Measurements from ENCODE around the gene CCDC9B.

The CCDC9B gene

DNA sequence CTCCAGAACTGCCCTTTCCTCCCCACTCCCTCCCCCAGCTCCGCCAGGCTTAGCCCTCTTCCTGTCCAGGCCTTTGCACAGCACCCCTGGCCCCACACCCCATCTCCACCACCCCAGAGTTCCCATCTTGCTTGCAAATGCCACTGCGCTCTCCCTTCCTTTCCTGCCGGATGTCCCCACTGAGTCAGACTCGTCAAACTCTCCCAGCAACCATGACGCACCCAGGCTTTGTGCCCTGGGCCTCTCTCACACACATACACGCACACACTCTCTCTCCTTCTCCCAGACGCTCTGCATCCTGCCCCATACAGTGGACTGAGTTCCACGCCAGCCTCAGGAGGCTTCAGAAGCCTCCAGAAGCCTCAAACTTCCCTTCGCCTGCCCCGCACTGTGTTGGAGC, 2.8 kb upstream of the CCDC9B start:
- TF ChIP-seq, protein P1, sequence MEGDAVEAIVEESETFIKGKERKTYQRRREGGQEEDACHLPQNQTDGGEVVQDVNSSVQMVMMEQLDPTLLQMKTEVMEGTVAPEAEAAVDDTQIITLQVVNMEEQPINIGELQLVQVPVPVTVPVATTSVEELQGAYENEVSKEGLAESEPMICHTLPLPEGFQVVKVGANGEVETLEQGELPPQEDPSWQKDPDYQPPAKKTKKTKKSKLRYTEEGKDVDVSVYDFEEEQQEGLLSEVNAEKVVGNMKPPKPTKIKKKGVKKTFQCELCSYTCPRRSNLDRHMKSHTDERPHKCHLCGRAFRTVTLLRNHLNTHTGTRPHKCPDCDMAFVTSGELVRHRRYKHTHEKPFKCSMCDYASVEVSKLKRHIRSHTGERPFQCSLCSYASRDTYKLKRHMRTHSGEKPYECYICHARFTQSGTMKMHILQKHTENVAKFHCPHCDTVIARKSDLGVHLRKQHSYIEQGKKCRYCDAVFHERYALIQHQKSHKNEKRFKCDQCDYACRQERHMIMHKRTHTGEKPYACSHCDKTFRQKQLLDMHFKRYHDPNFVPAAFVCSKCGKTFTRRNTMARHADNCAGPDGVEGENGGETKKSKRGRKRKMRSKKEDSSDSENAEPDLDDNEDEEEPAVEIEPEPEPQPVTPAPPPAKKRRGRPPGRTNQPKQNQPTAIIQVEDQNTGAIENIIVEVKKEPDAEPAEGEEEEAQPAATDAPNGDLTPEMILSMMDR (IDR thresholded peaks at IDR 0.05): no peak
- H3K36me3 ChIP-seq (ENCODE audit: control insufficient read depth, insufficient read depth, low read length): no peaks in the 10 kb centered on the region
- H2AFZ ChIP-seq: no peak overlapping the region
- H3K27ac ChIP-seq: peak overlapping the region; percentile 11
- H3K9ac ChIP-seq: no peak overlapping the region
- no peaks in the 10 kb centered on the region for H3K9me3 ChIP-seq (ENCODE audit: control insufficient read depth, low read length)
- H3K27me3 ChIP-seq (ENCODE audit: control insufficient read depth, insufficient read depth, low read length): no peaks in the 10 kb centered on the region
- H3K4me1 ChIP-seq: peaks cover 19% of the 10 kb centered on the region
- H3K4me3 ChIP-seq (ENCODE audit: low read depth, low read length): no peak overlapping the region
- H3K79me2 ChIP-seq: peaks cover 10% of the 10 kb centered on the region
- H3K4me2 ChIP-seq (ENCODE audit: low read length): no peak overlapping the region

DNA sequence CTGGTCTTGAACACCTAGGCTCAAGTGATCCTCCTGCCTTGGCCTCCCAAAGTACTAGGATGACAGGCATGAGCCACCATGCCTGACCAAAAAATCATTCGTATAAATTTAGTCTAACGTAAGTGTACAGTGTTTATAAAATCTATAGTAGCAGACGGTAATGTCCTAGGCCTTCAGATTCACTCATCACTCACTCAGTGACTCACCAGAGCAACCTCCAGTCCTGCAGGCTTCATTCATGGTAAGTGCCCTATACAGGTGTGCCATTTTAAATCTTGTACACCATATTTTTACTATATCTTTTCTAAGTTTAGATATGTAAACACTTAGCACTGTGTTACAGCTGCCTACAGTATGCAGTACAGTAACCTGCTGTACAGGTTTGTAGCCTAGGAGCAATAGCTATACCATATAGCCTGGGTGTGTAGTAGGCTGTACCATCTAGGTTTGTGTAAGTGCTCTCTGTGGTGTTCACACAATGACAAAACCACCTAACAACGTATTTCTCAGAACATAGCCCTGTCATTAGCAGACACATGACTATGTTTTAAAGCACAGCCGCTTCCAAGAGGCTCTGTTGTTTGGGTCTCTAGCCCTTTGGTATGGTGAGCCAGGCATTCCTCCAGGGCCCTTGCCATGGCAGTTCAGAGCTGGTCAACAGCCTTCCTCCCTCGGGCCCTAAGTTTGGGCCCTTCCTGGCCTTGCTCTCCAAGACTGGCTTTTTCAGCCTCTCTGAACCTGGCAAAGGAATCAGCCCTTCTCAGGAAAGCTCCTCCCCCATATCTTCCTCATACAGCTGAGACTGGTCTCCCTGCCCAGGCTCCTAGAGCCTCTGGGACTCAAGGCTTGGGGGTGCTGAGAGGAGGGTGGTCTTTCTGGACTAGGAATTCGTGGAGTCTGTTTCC, 1.9 kb upstream of the CCDC9B start:
- H3K4me2 ChIP-seq (ENCODE audit: low read length): no peak overlapping the region
- peaks cover 23% of the 10 kb centered on the region for H3K4me1 ChIP-seq
- TF ChIP-seq, protein P1 (IDR thresholded peaks at IDR 0.05): no peak
- H3K4me3 ChIP-seq (ENCODE audit: low read depth, low read length): no peak overlapping the region
- H3K9me3 ChIP-seq (ENCODE audit: control insufficient read depth, low read length): no peaks in the 10 kb centered on the region
- H3K27me3 ChIP-seq (ENCODE audit: control insufficient read depth, insufficient read depth, low read length): no peaks in the 10 kb centered on the region
- H3K27ac ChIP-seq: peak overlapping the region; percentile 11
- H3K9ac ChIP-seq: no peak overlapping the region
- H3K36me3 ChIP-seq (ENCODE audit: control insufficient read depth, insufficient read depth, low read length): no peaks in the 10 kb centered on the region
- H3K79me2 ChIP-seq: peaks cover 12% of the 10 kb centered on the region
- no peak overlapping the region for H2AFZ ChIP-seq

DNA sequence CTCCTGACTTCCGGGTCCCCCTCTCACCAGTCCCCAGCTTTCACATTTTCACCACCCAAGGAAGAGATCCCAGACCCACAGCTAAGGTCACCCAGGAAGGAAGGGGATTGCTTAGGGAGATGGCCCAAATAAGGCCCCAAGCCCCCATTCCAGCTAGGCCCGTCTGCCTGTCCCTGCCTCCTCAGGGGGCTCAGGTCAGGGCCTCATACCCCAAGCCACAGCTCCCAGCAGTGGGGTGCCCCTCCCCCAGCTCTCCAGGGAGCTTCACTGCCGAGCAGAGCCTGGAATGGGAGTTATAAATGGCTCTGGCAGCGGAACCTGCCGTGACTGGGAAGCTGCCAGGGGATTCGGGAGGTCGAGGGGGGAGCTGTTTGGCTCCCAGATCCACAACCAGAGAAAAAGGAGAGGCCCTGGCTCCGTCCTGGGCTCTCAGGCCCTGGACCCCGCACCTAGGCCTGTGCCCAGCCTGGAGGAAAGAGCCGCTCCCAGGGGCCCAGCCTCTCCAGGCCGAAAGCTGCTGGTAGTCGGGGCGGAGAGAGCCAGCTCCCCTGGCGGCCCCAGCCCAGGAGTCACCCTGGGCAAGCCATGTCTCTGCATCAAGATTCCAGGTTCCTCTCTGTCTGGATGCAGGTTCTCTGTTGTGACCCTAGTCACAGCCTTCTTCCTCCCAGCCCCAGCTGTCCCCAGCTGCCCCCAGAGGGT, 550 bp downstream of the CCDC9B start:
- H3K27ac ChIP-seq: peak overlapping the region; percentile 92
- peak overlapping the region; percentile 23 for H2AFZ ChIP-seq
- peak overlapping the region; percentile 56 for H3K4me3 ChIP-seq (ENCODE audit: low read depth, low read length)
- H3K4me2 ChIP-seq (ENCODE audit: low read length): peak overlapping the region; percentile 76
- peaks cover 12% of the 10 kb centered on the region for H3K79me2 ChIP-seq
- TF ChIP-seq, protein P1 (IDR thresholded peaks at IDR 0.05): no peak
- H3K9ac ChIP-seq: no peak overlapping the region
- H3K27me3 ChIP-seq (ENCODE audit: control insufficient read depth, insufficient read depth, low read length): no peaks in the 10 kb centered on the region
- H3K36me3 ChIP-seq (ENCODE audit: control insufficient read depth, insufficient read depth, low read length): no peaks in the 10 kb centered on the region
- no peaks in the 10 kb centered on the region for H3K9me3 ChIP-seq (ENCODE audit: control insufficient read depth, low read length)
- peaks cover 23% of the 10 kb centered on the region for H3K4me1 ChIP-seq

DNA sequence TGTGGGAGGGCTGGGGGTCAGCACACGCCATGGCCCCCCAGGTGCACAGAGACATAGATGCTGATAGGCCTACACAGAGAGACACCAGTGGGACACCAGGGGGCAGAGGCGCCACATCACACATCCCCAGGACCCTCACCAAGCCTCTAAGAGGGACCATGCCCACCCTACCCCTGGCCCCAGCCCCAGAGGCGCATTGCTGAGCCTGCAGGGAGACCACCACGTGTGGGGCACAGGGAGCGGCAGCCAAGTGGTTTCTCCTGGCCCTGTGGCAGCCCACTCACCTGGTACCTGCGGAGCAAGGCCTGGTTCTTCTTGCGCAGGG, 1.2 kb downstream of the CCDC9B start:
- peak overlapping the region; percentile 56 for H3K4me3 ChIP-seq (ENCODE audit: low read depth, low read length)
- no peak overlapping the region for H3K9ac ChIP-seq
- TF ChIP-seq, protein P1 (IDR thresholded peaks at IDR 0.05): no peak
- H3K27ac ChIP-seq: peak overlapping the region; percentile 92
- H3K4me1 ChIP-seq: peaks cover 23% of the 10 kb centered on the region
- peaks cover 12% of the 10 kb centered on the region for H3K79me2 ChIP-seq
- no peaks in the 10 kb centered on the region for H3K36me3 ChIP-seq (ENCODE audit: control insufficient read depth, insufficient read depth, low read length)
- no peaks in the 10 kb centered on the region for H3K9me3 ChIP-seq (ENCODE audit: control insufficient read depth, low read length)
- H3K4me2 ChIP-seq (ENCODE audit: low read length): peak overlapping the region; percentile 76
- H3K27me3 ChIP-seq (ENCODE audit: control insufficient read depth, insufficient read depth, low read length): no peaks in the 10 kb centered on the region
- H2AFZ ChIP-seq: peak overlapping the region; percentile 23

All from parathyroid adenoma (tissue), 2 donors.